ENCODE data around the gene LOXHD1.

LOXHD1 gene

DNA sequence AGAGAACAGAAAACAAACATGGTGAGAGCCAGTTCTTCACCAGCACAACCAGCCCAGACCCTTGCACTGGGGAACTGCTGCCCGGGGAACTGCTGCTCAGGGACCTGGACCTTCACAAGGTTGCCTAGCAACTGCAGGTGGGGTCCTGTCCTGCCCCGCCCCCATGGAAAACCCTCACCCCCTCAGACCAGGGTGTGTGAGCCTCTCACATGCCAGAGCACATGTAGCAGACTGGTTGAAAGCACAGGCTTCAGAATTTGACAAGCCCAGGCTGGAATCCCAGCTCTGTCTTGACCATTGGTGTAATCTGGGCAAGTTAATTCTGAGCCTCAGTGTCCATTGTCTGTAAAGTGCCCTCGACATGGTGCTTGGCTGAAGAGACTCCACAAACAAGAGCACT, 118.6 kb downstream of the LOXHD1 start:
- no peak for DNase-seq

DNA sequence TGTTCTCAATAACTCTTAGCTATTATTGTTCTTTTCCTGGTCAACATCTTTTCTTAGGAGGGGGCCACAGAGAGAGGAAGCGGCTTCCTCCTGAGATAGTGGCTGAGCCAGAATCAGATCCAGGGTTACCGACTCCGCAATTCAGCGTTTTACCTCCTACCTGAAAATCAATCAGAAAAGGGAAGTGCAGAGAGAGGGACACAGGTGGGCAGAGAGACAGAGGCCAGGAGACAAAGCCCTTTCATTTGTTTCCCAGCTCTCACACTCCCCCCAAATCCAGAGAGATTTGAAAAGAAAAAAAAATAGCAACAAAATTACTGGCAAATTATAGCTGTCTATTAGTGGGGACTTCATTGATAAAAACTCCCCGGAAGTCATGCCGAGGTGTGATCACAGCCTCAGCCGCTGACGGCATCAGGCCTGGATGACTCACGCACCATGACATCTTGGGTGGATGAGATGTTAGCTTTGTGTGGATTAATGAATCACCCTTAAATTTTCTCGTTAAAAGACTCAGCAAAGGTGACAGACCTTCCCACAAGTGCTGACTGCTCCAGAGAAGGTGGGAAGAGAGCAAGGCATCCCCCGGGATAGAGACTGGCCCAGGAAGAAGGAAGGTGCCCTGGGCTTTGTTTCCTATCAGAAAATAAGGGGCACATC, 120.7 kb downstream of the LOXHD1 start:
- no peak for DNase-seq

DNA sequence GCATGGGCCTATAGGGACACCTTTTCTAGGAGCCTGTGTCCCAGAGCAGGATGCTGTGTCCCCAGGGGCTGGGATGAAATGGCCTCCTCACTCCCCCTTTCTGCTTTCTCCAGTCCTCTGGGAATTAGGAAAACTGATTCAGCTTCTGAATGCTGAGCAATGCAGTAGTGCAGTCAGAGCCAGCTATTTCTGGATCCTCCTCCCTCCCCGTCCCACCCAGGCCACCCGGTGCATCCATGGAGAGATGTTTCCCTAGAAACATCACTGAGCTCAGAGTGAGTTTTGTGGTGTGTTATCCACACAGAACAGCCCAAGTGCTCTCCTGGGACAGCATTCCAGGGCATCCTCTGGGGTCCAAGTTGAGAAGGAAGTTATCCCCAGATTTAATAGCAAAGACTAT, 125.5 kb downstream of the LOXHD1 start:
- no peak for DNase-seq

DNA sequence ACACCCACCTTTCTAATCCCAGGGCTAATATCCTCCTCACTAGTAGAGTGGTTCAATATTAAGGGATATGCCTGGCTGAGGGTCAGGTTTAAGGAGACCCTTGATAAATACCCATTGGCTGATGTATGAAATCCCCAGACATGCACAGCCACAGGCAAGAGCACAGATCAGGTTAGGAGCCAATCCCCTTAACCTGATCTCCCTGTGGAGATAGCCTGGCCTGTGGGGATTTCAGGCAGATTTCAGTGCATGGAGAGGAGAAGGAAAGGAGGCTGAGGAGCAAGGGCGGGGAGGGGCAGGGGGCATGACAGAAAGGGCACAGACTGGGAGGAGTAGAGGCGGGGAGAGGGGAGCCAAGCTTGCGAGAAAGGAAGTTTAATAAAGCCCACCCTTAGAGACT, 129.0 kb downstream of the LOXHD1 start:
- DNase-seq: no peak

DNA sequence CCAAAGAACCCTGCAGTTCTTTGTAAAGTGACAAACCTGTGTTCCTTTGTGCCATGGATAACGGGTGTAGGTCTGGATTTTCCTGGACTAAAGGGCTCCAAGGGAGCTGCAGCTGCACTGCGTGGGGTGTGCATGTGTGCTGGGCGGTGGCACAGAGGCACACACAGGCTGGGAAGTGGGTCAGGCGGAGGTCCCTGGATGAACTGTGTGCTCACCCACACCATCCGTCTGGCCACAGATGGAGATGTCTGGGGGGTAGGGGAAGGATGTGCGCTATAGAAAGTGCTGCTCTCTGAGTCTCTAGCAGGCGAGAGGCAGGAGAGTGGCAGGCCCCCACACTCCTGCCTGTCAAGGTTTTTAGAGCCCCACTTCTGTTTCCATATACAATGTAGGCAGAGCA, 137.2 kb downstream of the LOXHD1 start:
- DNase-seq: peak; percentile 12

DNA sequence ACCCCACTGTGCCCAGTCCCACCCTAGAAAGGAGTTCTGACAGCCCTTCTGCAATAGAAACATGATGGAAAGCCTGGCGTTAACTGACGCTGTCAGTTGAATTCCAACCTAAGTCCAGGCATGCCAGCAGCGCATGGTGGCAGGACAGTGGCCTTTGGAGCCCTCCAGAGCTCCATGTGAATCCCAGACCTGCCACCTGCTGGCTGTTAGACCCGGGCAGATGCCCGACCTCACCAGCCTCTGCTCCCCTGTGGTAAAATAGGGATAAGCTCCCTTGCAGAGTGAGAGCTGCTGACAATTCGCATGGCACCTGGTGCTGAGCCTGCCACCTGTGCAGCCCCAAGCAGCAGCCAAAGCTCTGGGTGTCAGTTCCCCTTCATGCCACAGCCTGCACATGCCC, 138.6 kb downstream of the LOXHD1 start:
- no peak for DNase-seq

DNA sequence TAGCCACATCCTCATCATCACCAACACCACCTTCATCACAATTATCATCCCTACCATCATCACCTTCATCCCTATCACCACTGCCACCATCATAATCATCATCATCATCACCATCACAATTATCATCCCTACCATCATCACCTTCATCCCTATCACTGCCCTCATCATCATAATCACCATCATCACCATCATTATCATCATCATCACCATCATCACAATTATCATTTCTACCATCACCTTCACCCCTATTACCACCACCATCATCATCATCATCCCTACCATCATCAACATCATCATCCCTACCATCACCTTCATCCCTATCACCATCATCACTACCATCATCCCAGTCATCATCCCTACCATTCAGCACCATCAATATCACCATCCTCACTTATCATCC, 140.5 kb downstream of the LOXHD1 start:
- no peak for DNase-seq

DNA sequence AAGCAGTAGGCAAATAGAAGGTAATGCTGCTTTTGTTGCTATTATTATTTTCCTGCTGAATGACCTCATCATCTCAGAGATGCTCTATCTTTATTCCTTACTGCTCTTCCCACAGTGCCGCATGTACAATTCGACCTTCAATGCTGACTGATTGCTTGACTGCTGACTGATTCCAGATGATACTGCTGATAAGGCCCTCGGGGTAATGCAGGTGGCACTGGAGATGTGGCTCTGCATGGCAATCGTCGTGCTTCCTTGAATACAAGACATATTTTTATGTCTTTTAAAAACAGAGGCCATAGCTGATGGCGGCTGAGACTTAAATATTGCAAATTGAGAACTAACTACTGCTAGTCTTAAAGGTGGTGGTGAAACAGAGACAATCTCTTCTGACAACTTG, 146.6 kb downstream of the LOXHD1 start:
- no peak for DNase-seq

DNA sequence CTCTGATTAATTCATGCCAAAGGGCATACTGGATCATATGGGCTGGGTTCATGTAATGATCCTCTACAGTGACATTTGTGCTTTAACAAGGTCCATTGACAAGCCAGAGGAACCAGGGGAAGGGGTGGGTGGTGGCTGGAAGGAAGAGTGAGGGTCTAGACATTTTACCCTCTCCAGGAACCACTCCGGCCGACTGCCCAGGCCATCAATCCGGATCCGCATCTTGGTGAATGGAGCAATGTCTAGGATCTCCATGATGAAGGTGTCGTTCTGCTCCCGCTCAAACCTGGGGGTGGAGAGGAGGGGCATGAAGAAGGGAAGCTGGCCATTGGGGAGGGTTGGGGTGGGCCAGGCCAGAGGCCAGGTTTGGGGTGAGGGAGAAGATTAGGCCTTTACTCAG, 147.5 kb downstream of the LOXHD1 start:
- no peak for DNase-seq

DNA sequence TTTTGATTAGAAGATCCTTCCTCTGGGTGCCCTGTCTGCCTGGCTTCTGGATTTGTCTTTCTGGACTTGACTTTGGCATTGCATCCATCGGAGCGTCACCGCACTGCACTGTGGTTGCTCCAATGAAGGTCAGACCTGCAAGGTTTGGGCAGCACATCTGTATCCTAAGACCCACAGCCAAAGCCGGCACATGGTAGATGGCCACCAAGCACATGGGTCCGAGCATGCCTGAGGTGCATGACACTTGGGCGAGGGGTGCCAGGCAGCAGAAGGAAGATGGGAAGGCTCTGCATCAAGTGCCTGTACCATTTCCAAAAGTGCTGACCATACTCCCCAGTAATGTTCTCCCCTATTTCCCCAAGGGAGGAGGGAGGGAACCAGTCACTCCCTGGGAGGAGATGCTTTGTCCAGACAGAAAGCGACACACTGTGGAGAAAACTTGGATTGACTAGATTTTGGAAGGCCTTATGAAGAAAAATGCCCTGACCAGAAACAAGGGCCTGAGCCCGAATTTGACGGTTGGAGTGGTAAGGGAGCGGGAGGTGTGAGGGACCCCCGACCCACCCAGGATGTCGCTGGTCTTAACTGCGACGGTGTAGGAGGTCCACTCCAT, 149.9 kb downstream of the LOXHD1 start:
- no peak for DNase-seq

DNA sequence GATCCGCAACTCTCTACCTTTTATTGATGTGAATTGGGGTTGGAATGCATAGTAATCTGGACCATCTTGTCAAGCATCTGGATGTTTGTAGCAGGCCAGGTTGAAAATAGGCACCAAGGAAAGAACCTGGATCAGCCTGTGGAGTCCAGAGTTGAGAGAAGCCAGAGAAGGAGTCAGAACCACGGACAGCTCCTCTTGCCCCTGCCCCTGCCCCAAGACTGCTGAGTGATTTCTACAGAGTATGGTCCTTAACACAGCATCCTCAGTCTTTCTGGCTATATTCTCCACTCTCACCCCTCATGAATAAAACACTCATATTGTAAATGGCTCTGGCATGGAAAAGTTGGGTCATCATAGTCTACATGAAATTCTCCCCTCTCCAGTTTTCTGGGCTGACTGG, 154.6 kb downstream of the LOXHD1 start:
- peak; percentile 65 for DNase-seq

DNA sequence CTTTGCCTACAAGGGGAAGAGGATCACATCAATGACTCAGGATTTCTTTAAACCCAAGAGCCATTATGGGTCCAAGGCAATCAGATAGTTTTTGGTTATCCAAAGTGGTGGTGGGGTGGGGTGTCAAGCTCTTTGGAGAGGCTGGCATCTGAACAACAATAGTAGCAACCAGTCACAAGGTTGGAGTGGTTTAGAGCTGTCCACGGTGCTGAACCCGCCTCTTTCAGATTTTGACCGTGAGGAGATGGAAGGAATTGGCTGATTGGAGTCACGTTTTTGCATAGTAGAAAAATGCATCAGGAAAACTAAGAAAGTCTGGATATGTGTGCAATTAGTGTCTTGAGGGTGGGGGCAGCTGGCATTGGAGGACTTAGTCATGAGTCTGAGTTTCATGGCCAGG, 159.9 kb downstream of the LOXHD1 start:
- peak; percentile 76 for DNase-seq

DNA sequence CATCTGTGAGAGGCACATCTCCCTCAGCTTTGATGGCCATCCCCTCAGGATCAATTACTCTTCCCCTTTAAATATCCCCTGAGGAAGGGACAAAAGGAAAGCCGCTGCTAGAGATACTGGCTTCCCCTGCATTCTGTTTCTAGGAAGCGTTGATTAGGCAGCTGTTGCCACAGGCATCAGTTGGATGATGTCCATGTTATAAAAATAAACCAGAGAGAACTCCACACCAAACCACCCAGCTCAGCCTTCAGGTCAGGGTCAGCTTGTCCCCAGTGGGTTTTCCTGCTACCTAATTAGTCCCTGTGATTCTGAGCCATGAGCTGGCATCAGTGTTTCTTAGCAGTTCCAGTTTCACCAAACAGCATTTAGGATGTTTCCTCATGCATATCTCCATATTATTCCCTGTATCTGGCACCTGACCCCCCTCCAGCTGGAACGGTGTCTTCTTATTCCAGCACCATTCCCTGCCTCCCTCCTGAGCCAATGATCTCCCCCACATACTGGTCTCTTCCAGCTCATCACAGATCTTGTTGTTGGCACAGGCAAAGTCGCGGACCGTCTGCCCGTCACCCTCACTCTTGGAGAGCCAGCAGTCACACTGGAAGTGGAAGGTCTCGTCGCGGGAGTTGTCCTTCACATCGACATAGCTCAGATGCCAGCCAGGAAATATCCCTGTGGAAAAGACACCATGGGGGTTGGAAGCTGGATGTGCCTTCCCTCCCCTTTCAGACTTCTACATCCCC, 168.4 kb downstream of the LOXHD1 start:
- DNase-seq: no peak

DNA sequence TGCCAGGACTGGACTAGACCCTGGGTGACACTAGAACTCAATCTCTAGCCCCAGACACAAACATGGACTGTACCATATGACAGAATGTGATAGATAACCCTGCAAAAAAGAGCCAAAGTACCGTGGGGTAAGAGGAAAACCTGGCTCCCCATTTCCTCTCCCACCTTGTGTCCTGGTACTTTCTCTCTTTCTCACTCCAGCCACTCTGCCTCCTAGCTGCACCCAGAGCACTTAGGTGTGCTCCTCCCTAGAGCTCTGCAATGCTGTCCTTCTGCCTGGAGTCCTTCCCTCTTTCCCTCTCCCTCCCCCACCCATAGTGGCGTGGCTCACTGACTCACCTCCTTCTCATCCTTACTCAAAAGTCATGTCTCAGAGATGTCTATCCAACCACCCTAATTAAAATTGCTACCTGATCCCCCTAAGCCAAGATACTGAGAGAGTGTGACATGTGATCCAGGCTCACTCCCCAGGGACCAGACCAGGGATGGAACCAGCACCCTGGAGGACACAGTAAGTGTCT, 171.3 kb downstream of the LOXHD1 start:
- DNase-seq: no peak

DNA sequence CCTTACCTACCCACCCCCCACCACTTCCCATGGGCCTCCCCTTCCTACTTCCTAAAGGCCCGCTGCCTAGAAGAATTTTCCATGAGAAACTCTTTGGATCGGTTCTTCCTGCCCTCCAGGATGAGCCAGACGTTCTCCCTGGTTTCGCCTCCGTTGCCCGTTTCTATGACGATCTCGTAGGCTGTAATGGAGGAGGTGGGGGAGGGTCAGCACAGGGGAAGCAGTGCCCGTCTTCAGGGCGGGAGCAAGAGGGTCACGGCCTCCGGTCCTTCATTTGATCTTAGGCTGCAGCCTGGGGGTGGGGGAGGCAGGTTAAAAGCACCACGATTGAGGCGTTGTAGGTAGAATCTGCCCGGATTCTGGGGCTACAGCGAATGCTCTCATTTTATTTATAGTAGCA, 172.0 kb downstream of the LOXHD1 start:
- DNase-seq: no peak

DNA sequence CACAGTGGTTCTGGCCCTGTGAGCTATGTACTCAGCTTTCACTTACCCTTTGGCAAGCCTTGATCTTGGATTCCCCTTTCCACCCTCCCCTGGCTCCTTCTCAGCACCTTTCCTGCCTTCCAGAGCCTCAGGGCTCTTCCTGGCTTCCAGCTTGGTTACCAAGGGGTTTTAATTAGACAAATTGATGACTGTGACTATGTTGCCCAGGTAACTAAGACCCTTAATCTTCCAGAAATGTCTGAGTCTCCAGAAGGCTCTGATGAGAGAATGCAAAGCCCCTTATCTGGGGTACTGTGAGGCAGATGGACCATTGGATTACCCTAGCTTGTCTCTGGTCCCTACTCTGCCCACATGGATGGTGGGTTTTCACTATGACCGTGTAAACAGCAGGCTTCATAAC, 174.2 kb downstream of the LOXHD1 start:
- DNase-seq: no peak

DNA sequence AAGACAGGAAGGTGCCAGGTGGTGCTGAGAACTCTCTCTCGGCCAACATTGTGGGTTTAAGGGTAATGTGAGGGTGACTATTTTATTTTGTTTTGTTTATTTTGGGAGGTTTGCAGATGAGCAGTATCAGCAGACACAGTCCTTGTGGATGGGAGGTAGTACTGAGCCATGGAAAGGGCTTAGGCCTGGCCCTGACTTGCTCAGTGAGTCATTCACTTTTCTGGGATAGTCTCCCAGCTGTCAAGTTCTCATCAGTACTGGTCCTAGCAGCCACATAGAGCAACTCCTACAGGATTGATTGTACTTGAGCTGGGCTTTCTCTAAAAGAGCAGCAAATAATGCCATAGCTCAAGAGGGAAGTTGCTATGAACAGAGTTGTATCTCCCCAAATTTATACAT, 175.2 kb downstream of the LOXHD1 start:
- DNase-seq: no peak

DNA sequence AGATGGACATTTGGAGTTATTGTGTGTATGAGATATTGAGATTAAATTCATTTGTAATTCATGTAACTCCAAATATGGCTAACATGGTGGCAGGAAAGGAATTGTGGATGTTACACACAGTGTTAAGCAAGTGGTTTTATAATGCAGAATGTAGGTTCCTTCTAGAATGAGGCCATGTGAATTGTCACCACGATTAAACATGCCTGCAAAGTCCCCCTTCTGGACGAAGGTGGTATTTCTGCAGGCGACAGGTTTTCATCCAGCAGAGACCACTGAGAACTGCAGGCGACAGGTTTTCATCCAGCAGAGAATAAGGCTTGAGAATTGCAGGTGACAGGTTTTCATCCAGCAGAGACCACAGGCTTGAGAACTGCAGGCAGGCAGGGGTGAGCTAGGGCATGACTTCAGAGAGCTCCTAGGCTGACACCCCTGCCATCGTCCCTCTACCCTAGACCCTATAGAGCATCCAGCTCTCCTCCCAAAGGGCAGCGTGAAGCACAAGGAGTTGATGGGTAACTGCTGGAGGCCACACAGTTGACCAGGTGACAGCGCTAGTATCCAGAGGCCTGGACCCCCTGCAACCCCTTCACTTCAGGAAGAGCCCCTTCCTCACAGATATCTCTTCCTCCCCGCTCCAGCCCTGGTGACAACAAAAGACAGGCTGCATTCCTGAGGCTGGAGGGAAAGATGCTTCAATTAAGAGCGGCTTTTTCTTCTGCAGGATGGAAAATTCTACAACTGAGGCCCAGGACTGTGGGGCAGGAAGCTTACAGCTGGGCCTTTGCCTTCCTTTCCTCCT, 175.8 kb downstream of the LOXHD1 start:
- peak; percentile 85 for DNase-seq

DNA sequence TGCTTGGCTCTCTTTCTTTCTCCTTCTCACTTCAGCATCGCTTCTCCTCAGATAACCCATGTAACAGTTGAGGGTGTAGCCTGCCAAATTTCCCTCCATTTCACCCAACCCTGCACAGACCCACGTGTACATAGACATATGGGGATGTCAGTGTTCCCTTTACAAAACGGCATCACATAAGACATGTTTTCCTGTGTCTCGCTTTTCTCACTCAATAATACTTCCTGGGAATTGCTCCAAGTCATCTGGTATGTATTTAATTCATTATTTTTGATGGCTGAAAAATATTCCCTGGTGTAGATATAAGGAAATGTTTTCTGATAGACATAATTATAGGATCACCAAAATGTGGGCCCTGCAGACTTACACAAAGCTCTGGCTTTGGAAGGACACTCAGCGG, 176.8 kb downstream of the LOXHD1 start:
- DNase-seq: peak; percentile 81

DNA sequence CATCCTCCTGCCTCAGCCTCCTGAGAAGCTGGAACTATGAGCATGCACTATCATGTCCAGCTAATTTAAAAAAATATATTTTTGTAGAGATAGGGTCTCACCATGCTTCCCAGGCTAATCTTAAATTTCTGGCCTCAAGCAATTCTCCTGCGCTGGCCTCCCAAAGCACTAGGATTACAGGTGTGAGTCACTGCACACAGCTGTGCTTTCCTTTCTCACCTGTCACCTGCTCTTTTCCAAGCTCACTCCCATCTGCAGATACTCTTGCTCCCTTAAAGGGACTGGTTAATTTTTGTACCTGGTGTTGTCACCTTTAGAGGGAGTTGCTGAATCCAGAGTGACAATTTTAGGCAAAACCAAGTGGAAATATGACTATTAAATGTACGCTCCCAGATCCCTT, 178.2 kb downstream of the LOXHD1 start:
- no peak for DNase-seq

DNA sequence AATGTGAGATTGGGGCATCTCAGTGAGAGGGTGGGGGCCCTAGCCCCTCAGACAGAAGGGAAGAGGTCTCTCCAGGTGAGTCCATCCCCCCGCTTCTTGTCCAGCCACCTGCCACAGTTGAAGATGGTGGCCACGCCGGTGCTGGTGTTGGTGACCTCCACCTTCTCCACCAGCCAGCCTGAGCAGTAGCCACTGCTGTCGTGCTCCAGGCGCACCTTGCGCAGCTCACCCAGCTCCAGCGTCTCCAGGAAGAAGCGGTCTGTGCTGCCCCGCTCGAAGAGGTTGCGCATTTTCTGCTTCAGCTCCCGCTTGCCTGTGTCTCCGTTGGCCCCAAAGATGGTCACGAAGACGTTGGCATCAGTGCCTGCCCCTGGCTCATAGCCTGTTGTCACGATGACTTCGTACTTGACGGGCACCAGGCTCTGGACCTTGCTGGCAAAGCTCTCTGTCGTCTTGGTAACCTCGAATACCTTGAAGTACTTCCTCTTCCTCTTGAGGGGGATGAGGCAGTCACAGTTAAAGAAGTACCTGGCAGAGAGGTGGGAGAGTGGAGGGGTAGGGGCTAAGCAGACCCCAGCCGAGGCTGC, 179.5 kb downstream of the LOXHD1 start:
- DNase-seq: no peak

DNA sequence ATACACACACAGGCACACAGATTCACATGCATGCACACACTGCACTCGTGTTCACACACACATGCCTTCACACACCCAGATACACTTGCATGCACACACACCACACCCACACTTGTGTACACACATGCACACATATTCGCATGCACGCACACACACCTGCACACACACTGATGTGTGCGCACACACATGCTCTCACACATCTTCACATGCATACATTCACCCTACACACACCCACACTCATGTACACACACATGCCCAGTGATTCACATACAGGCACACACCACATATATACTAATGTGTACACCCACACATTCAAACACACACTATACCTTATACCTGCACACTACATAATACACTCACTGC, 181.6 kb downstream of the LOXHD1 start:
- DNase-seq: no peak
